Measurements from ENCODE around the gene ADARB1. TPM values are rescaled to one million over a fixed set of nuclear protein-coding genes. Genes with fewer than 3 reads are reported as not detected.

Gene ADARB1
- total RNA-seq, 1 donor, result 2.1 TPM

- DNase-seq (ENCODE audit: low read depth), result no peak
- TF ChIP-seq CTCF (IDR thresholded peaks at IDR 0.05; ENCODE audit: insufficient read depth, low read length), result no peak
- no peak overlapping the region for H3K4me3 ChIP-seq (ENCODE audit: low read depth, low read length)
Observed at GRCh38 chr21:45060675-45061311, 13.6 kb upstream of the ADARB1 start.

GRCh38 chr21:45064091-45064490 is 10.3 kb upstream of the ADARB1 start:
- H3K4me3 ChIP-seq (ENCODE audit: low read depth, low read length), result no peak overlapping the region
- no peak for TF ChIP-seq CTCF (IDR thresholded peaks at IDR 0.05; ENCODE audit: insufficient read depth, low read length)
- DNase-seq (ENCODE audit: low read depth), result no peak

GRCh38 chr21:45064618-45065399 is 9.6 kb upstream of the ADARB1 start:
- no peak for TF ChIP-seq CTCF (IDR thresholded peaks at IDR 0.05; ENCODE audit: insufficient read depth, low read length)
- no peak overlapping the region for H3K4me3 ChIP-seq (ENCODE audit: low read depth, low read length)
- no peak for DNase-seq (ENCODE audit: low read depth)

- DNase-seq (ENCODE audit: low read depth), result no peak
- no peak for TF ChIP-seq CTCF (IDR thresholded peaks at IDR 0.05; ENCODE audit: insufficient read depth, low read length)
- H3K4me3 ChIP-seq (ENCODE audit: low read depth, low read length), result no peak overlapping the region
Observed at GRCh38 chr21:45067462-45068285, 6.7 kb upstream of the ADARB1 start.

- DNase-seq (ENCODE audit: low read depth), result no peak
- no peak for TF ChIP-seq CTCF (IDR thresholded peaks at IDR 0.05; ENCODE audit: insufficient read depth, low read length)
- H3K4me3 ChIP-seq (ENCODE audit: low read depth, low read length), result no peak overlapping the region
Observed at GRCh38 chr21:45069085-45069484, 5.3 kb upstream of the ADARB1 start.

- TF ChIP-seq CTCF (IDR thresholded peaks at IDR 0.05; ENCODE audit: insufficient read depth, low read length), result no peak
- no peak overlapping the region for H3K4me3 ChIP-seq (ENCODE audit: low read depth, low read length)
- DNase-seq (ENCODE audit: low read depth), result no peak
Observed at GRCh38 chr21:45069711-45070110, 4.7 kb upstream of the ADARB1 start.
